Right lobe of liver (tissue), 4 donors: ENCODE measurements around the gene WIZ.

Experiments
- POLR2A ChIP-seq: fragments of 450-650 bp; IDR thresholded peaks from one replicate; pipeline ENCODE4 v1.6.1; 2017; ENCODE audit warnings: antibody characterized with exemption, mild to moderate bottlenecking
- TF ChIP-seq, protein P1 (sequence below), 4 donors: fragments of 200-600 bp in 3 of 4; fragments of 450-650 bp in 1 of 4; IDR thresholded peaks; one replicate each; pipeline versions ENCODE4 v1.5.1 to v1.8.0; 2016 to 2022; ENCODE audit warnings: antibody characterized with exemption in 4 of 4, mild to moderate bottlenecking in 2 of 4
- donor health status: DM: no; HTN: no; CAD: no.
- donor health status: DM: no; HTN: no; CAD: no.
- donor health status: DM: no; HTN: yes; CAD: no.

DNA sequence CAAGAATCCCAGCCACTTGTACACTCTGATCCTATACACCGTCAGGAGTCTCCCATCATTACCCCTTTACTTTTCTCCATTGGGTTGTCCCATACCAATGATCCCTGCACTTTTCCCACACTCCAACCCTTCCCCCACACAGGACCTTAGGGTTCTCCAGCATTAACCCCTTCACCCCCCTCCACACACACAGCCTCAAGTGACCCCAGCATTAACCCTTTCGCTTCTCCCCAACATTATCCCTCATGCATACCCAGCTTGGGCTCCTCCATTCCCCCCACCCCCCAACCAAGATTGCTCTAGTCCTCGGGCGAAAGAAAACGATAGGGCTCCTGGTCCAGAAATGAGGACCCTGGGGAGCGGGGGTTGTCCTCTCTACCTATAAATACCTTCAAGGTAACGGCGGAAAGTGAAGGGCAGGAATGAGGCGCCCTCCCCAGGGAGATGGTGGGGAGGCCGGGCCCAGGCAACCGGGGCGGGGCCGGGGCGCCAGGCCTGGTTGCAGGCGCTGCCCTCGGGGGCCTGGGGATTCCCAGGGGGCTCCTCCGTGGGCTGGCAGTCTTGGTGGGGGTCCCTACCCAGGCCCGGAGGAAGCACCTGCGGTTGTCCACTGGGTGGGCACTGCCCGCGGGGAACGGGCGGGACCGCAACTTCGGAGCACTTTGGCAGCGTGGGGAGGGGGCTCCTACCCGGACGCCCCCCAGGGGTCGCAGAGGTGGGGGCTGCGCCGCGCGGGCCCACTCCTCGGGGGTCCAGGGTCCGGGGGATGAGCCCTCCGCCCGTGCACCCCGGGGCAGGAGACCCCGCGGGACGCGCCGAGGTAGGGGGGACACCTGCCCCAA lies 757 bp downstream of the WIZ start:
- TF ChIP-seq, protein P1, sequence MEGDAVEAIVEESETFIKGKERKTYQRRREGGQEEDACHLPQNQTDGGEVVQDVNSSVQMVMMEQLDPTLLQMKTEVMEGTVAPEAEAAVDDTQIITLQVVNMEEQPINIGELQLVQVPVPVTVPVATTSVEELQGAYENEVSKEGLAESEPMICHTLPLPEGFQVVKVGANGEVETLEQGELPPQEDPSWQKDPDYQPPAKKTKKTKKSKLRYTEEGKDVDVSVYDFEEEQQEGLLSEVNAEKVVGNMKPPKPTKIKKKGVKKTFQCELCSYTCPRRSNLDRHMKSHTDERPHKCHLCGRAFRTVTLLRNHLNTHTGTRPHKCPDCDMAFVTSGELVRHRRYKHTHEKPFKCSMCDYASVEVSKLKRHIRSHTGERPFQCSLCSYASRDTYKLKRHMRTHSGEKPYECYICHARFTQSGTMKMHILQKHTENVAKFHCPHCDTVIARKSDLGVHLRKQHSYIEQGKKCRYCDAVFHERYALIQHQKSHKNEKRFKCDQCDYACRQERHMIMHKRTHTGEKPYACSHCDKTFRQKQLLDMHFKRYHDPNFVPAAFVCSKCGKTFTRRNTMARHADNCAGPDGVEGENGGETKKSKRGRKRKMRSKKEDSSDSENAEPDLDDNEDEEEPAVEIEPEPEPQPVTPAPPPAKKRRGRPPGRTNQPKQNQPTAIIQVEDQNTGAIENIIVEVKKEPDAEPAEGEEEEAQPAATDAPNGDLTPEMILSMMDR (IDR thresholded peaks at IDR 0.05): no peak
- no peak for TF ChIP-seq POLR2A
